GM15510 (cell line): ENCODE measurements around the gene CLSTN1.

Source experiments
- POLR2A ChIP-seq: IDR thresholded peaks from 3 replicates; pipeline ENCODE4 v1.6.1; 2011; ENCODE audit warnings: borderline replicate concordance; ENCODE audit not compliant: insufficient read length; ENCODE audit errors: extremely low read depth

Gene CLSTN1

DNA sequence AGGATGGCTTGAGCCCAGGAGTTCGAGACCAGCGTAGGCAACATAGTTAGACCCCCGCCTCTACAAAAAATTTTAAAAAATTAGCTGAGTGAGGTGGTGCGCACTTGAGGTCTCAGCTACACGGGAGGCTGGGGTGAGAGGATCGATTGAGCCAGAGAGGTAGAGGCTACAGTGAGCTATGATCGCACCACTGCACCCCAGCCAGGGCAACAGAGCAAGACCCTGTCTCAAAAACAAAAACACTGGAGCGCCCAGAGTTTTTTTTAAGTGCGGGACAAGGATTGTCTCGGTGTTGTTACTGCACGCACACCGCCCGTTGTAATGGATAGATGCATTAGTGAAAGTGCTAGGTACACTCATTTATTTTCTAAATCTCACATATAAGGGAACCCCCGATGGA lies 135.2 kb downstream of the CLSTN1 start:
- no peak for TF ChIP-seq POLR2A

DNA sequence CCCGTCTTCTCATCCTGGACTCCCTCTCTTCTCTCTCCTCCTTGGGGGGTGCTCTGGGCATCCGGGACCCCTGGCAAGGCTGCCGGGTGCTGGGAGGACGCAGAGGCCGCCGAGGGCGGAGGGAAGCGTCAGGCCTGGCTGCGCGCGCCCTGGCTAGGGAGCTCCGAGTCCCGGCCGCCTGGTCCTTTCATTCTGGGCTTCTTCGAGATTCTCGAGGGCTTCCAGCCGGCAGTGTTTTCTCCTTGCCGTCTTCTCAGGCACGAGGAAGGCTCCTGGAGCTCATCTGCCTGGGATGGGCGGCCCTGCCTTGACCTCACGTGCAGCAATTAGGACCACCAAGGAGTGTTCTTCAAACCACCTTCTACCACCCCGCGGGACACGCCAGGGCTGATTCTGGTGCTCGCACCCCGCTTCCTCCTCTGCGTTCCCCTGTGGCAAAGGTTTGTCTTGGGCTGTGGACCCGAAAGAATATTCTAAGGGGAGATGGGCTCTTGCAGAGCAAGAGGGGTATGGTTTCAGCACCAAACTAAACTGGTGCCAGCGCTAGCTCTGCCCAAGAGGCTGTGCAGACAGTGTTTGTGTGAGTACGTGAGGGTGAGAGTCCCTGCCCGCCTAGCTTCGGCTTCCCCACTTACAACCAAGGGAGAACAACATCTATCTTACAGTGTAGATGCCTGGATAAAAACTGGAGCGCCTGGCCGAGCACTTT lies 135.7 kb downstream of the CLSTN1 start:
- no peak for TF ChIP-seq POLR2A

DNA sequence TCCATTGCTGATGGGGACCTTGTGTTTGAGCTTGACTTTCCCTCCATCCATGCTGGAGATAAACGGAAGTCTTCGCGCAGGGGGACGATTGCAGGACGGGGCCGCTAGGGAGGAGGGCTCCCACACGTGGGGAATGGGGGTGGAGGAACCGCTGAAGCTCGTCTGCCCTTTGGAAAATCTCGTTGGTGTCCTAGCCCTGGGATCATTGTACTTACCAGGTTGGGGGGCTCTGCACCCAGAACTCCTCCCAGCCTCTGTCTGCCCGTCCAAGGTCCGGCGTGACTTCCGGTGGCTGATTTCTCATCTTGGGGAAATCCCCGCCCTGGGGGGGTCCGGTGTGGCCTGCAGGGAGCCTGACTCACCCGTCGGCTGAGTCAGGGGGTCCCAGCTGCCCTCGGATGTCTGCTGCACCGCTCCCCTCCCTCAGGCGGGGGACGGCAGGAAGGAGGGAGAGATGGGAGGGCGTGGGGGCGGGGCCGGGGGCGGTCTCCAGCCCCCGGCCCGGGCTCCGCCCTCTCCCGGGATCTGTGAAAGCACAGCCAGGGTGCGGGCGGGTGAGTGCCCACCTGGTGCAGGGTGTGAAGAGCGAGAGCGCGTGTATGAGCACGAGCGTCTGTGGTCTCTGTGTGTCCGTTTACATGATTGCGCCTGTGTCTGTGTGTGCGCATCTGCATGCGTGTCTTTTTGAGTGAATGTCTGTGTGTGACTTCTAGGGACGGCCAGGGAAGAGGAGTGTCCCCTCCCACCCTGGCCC lies 136.5 kb downstream of the CLSTN1 start:
- TF ChIP-seq POLR2A: peak; percentile 46

GRCh38 chr1:9684801-9685200 lies 139.0 kb downstream of the CLSTN1 start:
- TF ChIP-seq POLR2A: no peak

- TF ChIP-seq POLR2A: no peak
Measured at GRCh38 chr1:9680828-9681227, 142.9 kb downstream of the CLSTN1 start.

DNA sequence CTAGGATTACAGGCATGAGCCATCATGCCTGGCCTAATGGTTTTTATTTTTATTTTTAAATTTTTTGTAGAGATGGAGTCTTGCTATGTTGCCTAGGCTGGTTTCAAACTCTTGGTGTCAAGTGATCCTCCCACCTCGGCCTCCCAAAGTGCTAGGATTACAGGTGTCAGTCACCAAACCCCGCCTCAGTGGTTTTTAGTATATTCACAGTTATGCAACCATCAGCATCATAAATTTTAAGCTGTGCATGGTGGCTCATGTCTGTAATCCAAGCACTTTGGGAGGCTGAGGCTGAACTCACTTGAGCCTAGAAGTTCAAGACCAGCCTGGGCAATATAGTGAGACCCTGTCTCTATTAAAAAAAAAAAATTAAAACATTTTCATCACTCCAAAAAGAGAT lies 143.7 kb downstream of the CLSTN1 start:
- no peak for TF ChIP-seq POLR2A
